HG02884 (cell line): ENCODE results near the gene FHIT.
"Not testable (repeated sequence)": the region's sequence is repeated elsewhere in the genome, so short reads cannot be mapped to it uniquely, and the experiment has no call there.

ENCODE experiments used
- ATAC-seq: cut with Tn5 transposase; IDR thresholded peaks from one replicate; pipeline ENCODE4 v1.9.1; 2021; ENCODE audit warnings: mild to moderate bottlenecking, moderate library complexity; ENCODE audit not compliant: unreplicated experiment

FHIT gene

GRCh38 chr3:60742606-60743145, 508.6 kb downstream of the FHIT start:
- no peak for ATAC-seq

GRCh38 chr3:60737633-60738399, 513.4 kb downstream of the FHIT start:
- no peak for ATAC-seq

- no peak for ATAC-seq
These were observed 520.9 kb downstream of the FHIT start for GRCh38 chr3:60730371-60730770.

GRCh38 chr3:60729056-60729455, 522.2 kb downstream of the FHIT start:
- no peak for ATAC-seq

GRCh38 chr3:60728006-60728405, 523.2 kb downstream of the FHIT start:
- no peak for ATAC-seq

GRCh38 chr3:60720736-60721135, 530.5 kb downstream of the FHIT start:
- no peak for ATAC-seq

- no peak for ATAC-seq
These were observed 534.7 kb downstream of the FHIT start for GRCh38 chr3:60716573-60716972.

- ATAC-seq = no peak
These were observed 542.9 kb downstream of the FHIT start for GRCh38 chr3:60708191-60708975.

- no peak for ATAC-seq
These were observed 543.7 kb downstream of the FHIT start for GRCh38 chr3:60707452-60708020.

- no peak for ATAC-seq
These were observed 547.1 kb downstream of the FHIT start for GRCh38 chr3:60703956-60704736.

GRCh38 chr3:60703008-60703407, 548.2 kb downstream of the FHIT start:
- ATAC-seq = no peak

- ATAC-seq = no peak
These were observed 553.1 kb downstream of the FHIT start for GRCh38 chr3:60698117-60698516.

- no peak for ATAC-seq
These were observed 554.1 kb downstream of the FHIT start for GRCh38 chr3:60697132-60697531.

GRCh38 chr3:60696428-60697125, 554.7 kb downstream of the FHIT start:
- ATAC-seq = no peak

- ATAC-seq = no peak
These were observed 575.8 kb downstream of the FHIT start for GRCh38 chr3:60675424-60675823.

- no peak for ATAC-seq
These were observed 576.4 kb downstream of the FHIT start for GRCh38 chr3:60674870-60675269.

- ATAC-seq = no peak
These were observed 578.1 kb downstream of the FHIT start for GRCh38 chr3:60673123-60673522.

- not testable (repeated sequence) for ATAC-seq
These were observed 578.9 kb downstream of the FHIT start for GRCh38 chr3:60672337-60672736.

GRCh38 chr3:60669636-60670035, 581.6 kb downstream of the FHIT start:
- no peak for ATAC-seq

- ATAC-seq = no peak
These were observed 591.2 kb downstream of the FHIT start for GRCh38 chr3:60660026-60660425.
